Astrocyte of the cerebellum (primary cell): ENCODE measurements around the gene POLN.
A peak's percentile ranks its signal among the peaks of the same experiment; 100 is the strongest.

Source experiments
- DNase-seq: peaks from one replicate; pipeline ENCODE4 v3.0.0-alpha.2; 2011; ENCODE audit warnings: low read depth
- H3K4me3 ChIP-seq: 2 replicates; pipeline ENCODE4 v1.5.1; 2011; ENCODE audit warnings: mild to moderate bottlenecking, low read depth, low read length, moderate library complexity
- CTCF ChIP-seq: IDR thresholded peaks from 2 replicates; pipeline ENCODE4 v1.5.1; 2012; ENCODE audit warnings: low read length, low read depth, moderate library complexity, mild to moderate bottlenecking; ENCODE audit errors: missing control alignments
- in situ Hi-C: cut with HindIII; loops from 2 replicates; pipeline ENCODE4 v1.10.0; 2017; ENCODE audit warnings: low sequenced_read_pairs

Gene POLN

GRCh38 chr4:2241410-2242353 lies at the start of gene POLN, which contains the start of gene HAUS3:
Gene POLN (minus strand): TSS chr4:2242121. CDS start chr4:2229231, 12,890 bp downstream.
Gene HAUS3 (minus strand): TSS chr4:2242121. CDS start chr4:2240946, 1,175 bp downstream.
- in situ Hi-C loops, result loop anchor here (10.0 kb wide), 2 partner anchors 83 to 393 kb away; no protein-coding TSS in a partner anchor
- peak within 1 kb of the TSS; percentile 84 for H3K4me3 ChIP-seq

GRCh38 chr4:2290974-2291704 lies 49.2 kb upstream of the POLN start:
- no peak overlapping the region for H3K4me3 ChIP-seq
- TF ChIP-seq CTCF, result no peak
- in situ Hi-C loops, result no loop called here
- no peak for DNase-seq

More at GRCh38 chr4:2241410-2242353, at the start of gene POLN, which contains the start of gene HAUS3:
- peak; percentile 5 for TF ChIP-seq CTCF
- peak; percentile 95 for DNase-seq

- no peak for DNase-seq
- H3K4me3 ChIP-seq, result no peak overlapping the region
- in situ Hi-C loops, result no loop called here
- no peak for TF ChIP-seq CTCF
Observed at GRCh38 chr4:2290488-2290887, 48.6 kb upstream of the POLN start.

GRCh38 chr4:2289955-2290333 lies 48.0 kb upstream of the POLN start:
- no peak for DNase-seq
- in situ Hi-C loops, result no loop called here
- no peak for TF ChIP-seq CTCF
- H3K4me3 ChIP-seq, result no peak overlapping the region

- DNase-seq, result no peak
- H3K4me3 ChIP-seq, result no peak overlapping the region
- in situ Hi-C loops, result no loop called here
- no peak for TF ChIP-seq CTCF
Observed at GRCh38 chr4:2289311-2289954, 47.5 kb upstream of the POLN start.

GRCh38 chr4:2288051-2288541 lies 46.2 kb upstream of the POLN start:
- no peak for TF ChIP-seq CTCF
- H3K4me3 ChIP-seq, result no peak overlapping the region
- no peak for DNase-seq
- in situ Hi-C loops, result no loop called here
